Measurements from ENCODE around the gene FHIP1A. TPM values are rescaled to one million over a fixed set of nuclear protein-coding genes. Genes with fewer than 3 reads are reported as not detected.
"Not testable (repeated sequence)": the region's sequence is repeated elsewhere in the genome, so short reads cannot be mapped to it uniquely, and the experiment has no call there.

The FHIP1A gene
- total RNA-seq, 4 donors from 2014 or later, result 27.3 to 76.6 (median 57.1) TPM

- DNase-seq, result no peak
- Histone ChIP-seq H3K27ac (no peak overlapping the region), H3K27me3 (no peaks in the 10 kb centered on the region), H3K4me3 (replicated peaks in 1 of 3) (no peak overlapping the region), H3K36me3 (no peaks in the 10 kb centered on the region), H3K9me3 (no peaks in the 10 kb centered on the region), H3K4me1 (no peaks in the 10 kb centered on the region)
- intact Hi-C loops (cut with DNase I), result no loop called here
- 98 to 99% methylated on average over 3 of the region's 3 CpGs for WGBS, 2 donors
- TF ChIP-seq POLR2A (IDR thresholded peaks at IDR 0.05) (no peak), CTCF (IDR thresholded peaks at IDR 0.05) (no peak)
Measured at GRCh38 chr4:151400343-151400742, 8.6 kb upstream of the FHIP1A start.

- no peak for DNase-seq
- Histone ChIP-seq H3K9me3 (no peaks in the 10 kb centered on the region), H3K4me1 (no peaks in the 10 kb centered on the region), H3K27ac (no peak overlapping the region), H3K36me3 (no peaks in the 10 kb centered on the region), H3K27me3 (no peaks in the 10 kb centered on the region), H3K4me3 (replicated peaks in 1 of 3) (no peak overlapping the region)
- 88 to 97% methylated on average over 2 of the region's 2 CpGs for WGBS, 2 donors
- intact Hi-C loops (cut with DNase I), result no loop called here
- TF ChIP-seq POLR2A (IDR thresholded peaks at IDR 0.05) (no peak), CTCF (IDR thresholded peaks at IDR 0.05) (no peak)
Measured at GRCh38 chr4:151401739-151402138, 7.2 kb upstream of the FHIP1A start.

GRCh38 chr4:151402145-151402865 is 6.7 kb upstream of the FHIP1A start:
- no peak overlapping the region for H3K27ac ChIP-seq
- no peak for TF ChIP-seq CTCF (IDR thresholded peaks at IDR 0.05)
- no peak for TF ChIP-seq POLR2A (IDR thresholded peaks at IDR 0.05)
- peaks cover 0 to 2% of the 10 kb centered on the region in 2 donors for H3K4me1 ChIP-seq
- intact Hi-C loops (cut with DNase I), result no loop called here
- DNase-seq, result peak in 1 of 2 donors; percentile 18
- WGBS, 2 donors, result 77 to 87% methylated on average over 8 of the region's 8 CpGs
- no peak overlapping the region for H3K4me3 ChIP-seq (replicated peaks in 1 of 3)
- no peaks in the 10 kb centered on the region for H3K36me3 ChIP-seq
- H3K27me3 ChIP-seq, result no peaks in the 10 kb centered on the region
- H3K9me3 ChIP-seq, result no peaks in the 10 kb centered on the region

- peaks cover 0 to 12% of the 10 kb centered on the region in 2 donors for H3K4me1 ChIP-seq
- no peak for TF ChIP-seq CTCF (IDR thresholded peaks at IDR 0.05)
- no peak for TF ChIP-seq POLR2A (IDR thresholded peaks at IDR 0.05)
- no peak overlapping the region for H3K4me3 ChIP-seq (replicated peaks in 1 of 3)
- 81 to 89% methylated on average over 1 of the region's 1 CpG for WGBS, 2 donors
- intact Hi-C loops (cut with DNase I), result no loop called here
- H3K27me3 ChIP-seq, result no peaks in the 10 kb centered on the region
- H3K9me3 ChIP-seq, result no peaks in the 10 kb centered on the region
- no peak for DNase-seq
- H3K27ac ChIP-seq, result no peak overlapping the region
- H3K36me3 ChIP-seq, result no peaks in the 10 kb centered on the region
Measured at GRCh38 chr4:151403656-151404055, 5.3 kb upstream of the FHIP1A start.

GRCh38 chr4:151404802-151405201 is 4.2 kb upstream of the FHIP1A start:
- peaks cover 0 to 12% of the 10 kb centered on the region in 2 donors for H3K4me1 ChIP-seq
- H3K9me3 ChIP-seq; H3K27me3 ChIP-seq; intact Hi-C loops (cut with DNase I); DNase-seq; H3K36me3 ChIP-seq; H3K4me3 ChIP-seq (replicated peaks in 1 of 3); H3K27ac ChIP-seq: not testable (repeated sequence)
- WGBS, 2 donors, result 86 to 92% methylated on average over 7 of the region's 7 CpGs

Measured in thyroid gland (tissue), 4 donors.